ENCODE results near the gene GPD2. TPM values are rescaled to one million over a fixed set of nuclear protein-coding genes. Genes with fewer than 3 reads are reported as not detected.

Gene GPD2
- total RNA-seq, 2 experiments from 2014 or later, result 17.2 to 17.3 TPM

- DNase-seq, result no peak
- CTCF ChIA-PET, result interaction anchor here (0.7 kb wide), 1 partner anchor 44 kb away, joined by 3 read pairs; no protein-coding TSS in a partner anchor
- no peaks in the 10 kb centered on the region for H3K4me1 Mint-ChIP-seq
- no peaks in the 10 kb centered on the region for H3K9me3 Mint-ChIP-seq
- H3K27ac Mint-ChIP-seq, result no peak overlapping the region
- H3K4me3 Mint-ChIP-seq, result no peak overlapping the region
- POLR2A ChIA-PET, result no interaction called here
- peaks cover 25% of the 10 kb centered on the region for H3K27me3 Mint-ChIP-seq
- H3K36me3 Mint-ChIP-seq (ENCODE audit: low read depth), result no peaks in the 10 kb centered on the region
These were observed 194.6 kb downstream of the GPD2 start for GRCh38 chr2:156630579-156631337.

DNA sequence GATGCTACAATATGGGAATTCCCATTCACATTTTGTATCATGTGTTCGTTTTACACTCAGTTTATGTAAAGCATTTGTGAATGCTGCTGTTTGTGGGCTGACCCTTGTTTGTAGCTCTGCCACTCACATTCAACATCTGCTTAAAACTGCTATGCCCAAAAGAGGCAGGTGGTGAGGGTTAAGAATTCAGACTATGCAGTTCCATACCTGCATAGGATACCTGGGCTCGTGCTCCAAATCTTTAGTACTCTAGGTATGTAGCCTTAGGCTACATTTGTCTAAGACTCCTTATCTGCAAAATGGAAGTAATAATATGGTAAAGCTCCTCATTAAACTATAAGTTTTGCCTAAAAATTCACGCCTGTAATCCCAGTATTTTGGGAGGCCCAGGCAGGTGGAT lies 199.5 kb downstream of the GPD2 start:
- Mint-ChIP-seq H3K27me3 (peaks cover 16% of the 10 kb centered on the region), H3K4me3 (no peak overlapping the region), H3K4me1 (no peaks in the 10 kb centered on the region), H3K9me3 (no peaks in the 10 kb centered on the region), H3K36me3 (ENCODE audit: low read depth) (no peaks in the 10 kb centered on the region), H3K27ac (no peak overlapping the region)
- DNase-seq, result no peak
- POLR2A ChIA-PET, result no interaction called here
- CTCF ChIA-PET, result no interaction called here

Other genes starting within 250 kb of the GPD2 start
- gene NR4A2, start 103.7 kb upstream of the GPD2 start, total RNA-seq, result 1 to 10 TPM; 1.2 to 1.7 TPM